Adrenal gland (tissue), 19 donors: ENCODE data around the gene MAGEC2. TPM values are rescaled to one million over a fixed set of nuclear protein-coding genes. Genes with fewer than 3 reads are reported as not detected.

ENCODE experiments used
- DNase-seq, 7 donors: peaks; one replicate each; pipeline ENCODE4 v3.0.0-alpha.2; 2019 to 2020
- H3K27ac ChIP-seq, 5 donors: fragments of 200-600 bp; sonication (generic) in 4 of 5; 1 replicate in 3 of 5; 2 replicates in 2 of 5; pipeline versions ENCODE4 v1.5.1 to v1.8.0; 2016 to 2020; ENCODE audit warnings: mild to moderate bottlenecking in 1 of 5
- H3K27me3 ChIP-seq: fragments of 200-600 bp; 2 replicates; pipeline ENCODE4 v1.8.0; 2021
- H3K36me3 ChIP-seq, 2 donors: fragments of 200-600 bp; replicated peaks in 1 of 2; 1 replicate in 1 of 2; 2 replicates in 1 of 2; pipeline versions ENCODE4 v1.5.1 to v1.8.0; 2018 to 2022
- H3K4me1 ChIP-seq, 2 donors: fragments of 200-600 bp; replicated peaks in 1 of 2; 1 replicate in 1 of 2; 2 replicates in 1 of 2; pipeline versions ENCODE4 v1.5.1 to v1.8.0; 2018 to 2021
- H3K4me3 ChIP-seq, 4 donors: fragments of 200-600 bp; sonication (generic) in 3 of 4; one replicate each; pipeline ENCODE4 v1.5.1; 2016 to 2018
- H3K9me3 ChIP-seq, 3 donors: fragments of 200-600 bp; sonication (generic) in 1 of 3; replicated peaks in 1 of 3; 1 replicate in 2 of 3; 2 replicates in 1 of 3; pipeline versions ENCODE4 v1.5.1 to v1.8.0; 2016 to 2021
- POLR2A ChIP-seq, 2 donors: fragments of 450-650 bp; IDR thresholded peaks; one replicate each; pipeline ENCODE4 v1.6.1; 2017; ENCODE audit warnings: antibody characterized with exemption in 2 of 2, mild to moderate bottlenecking in 2 of 2, moderate library complexity in 1 of 2
- WGBS, 4 donors: extraction: QIAGEN DNeasy Blood & Tissue Kit in 2 of 4; methylation state at CpG; one replicate each; pipeline versions ENCODE4 v1.1.5 to v1.1.7; 2013 to 2017; 5-methylcytosine and 5-hydroxymethylcytosine counted together
- intact Hi-C, 2 donors: fragments of 100-400 bp; cut with DNase I; formaldehyde crosslinking; loops; one replicate each; pipeline versions ENCODE4 v1.14.1 to v1.15.0; 2022 to 2023
- long read RNA-seq, 10 donors: library from polyadenylated mRNA in 3 of 10; unstranded in 2 of 10; stranded (forward) in 1 of 10; transcript quantifications; one replicate each; pipeline ENCODE4 v2.0.0 and lab custom pipeline, GENCODE V29; 2021 to 2026
- polyA plus RNA-seq, 3 donors: library from polyadenylated mRNA; stranded (reverse); fragments of 200-250 nt in 2 of 3; fragments of 350-450 nt in 1 of 3; fragmentation: Illumina TruSeq in 1 of 3; extraction: RNeasy Lipid Tissue Mini Kit (QIAGEN cat#74804) in 1 of 3; gene quantifications; one replicate each; pipeline ENCODE4 v1.2.3, GENCODE V29; 2013 to 2014
- total RNA-seq, 9 donors: library from RNA; depleted of rRNA in 4 of 9; stranded (reverse); fragments of >200 nt in 4 of 9; fragments of 120-200 nt in 1 of 9; fragmentation: NEBNext Ultra II Directional in 1 of 9; extraction: Animal tissue kit (Norgen Biotek cat#: 25700) in 1 of 9; gene quantifications; one replicate each; pipeline versions ENCODE4 v1.1.0 to v1.2.4, GENCODE V29; 2013 to 2023
- TF ChIP-seq, protein P1 (sequence below), 6 experiments: fragments of 450-650 bp in 4 of 6; fragments of 200-600 bp in 2 of 6; sonication (generic) in 1 of 6; IDR thresholded peaks; 1 replicate in 5 of 6; 2 replicates in 1 of 6; pipeline versions ENCODE4 v1.5.1 to v1.8.0; 2016 to 2021; ENCODE audit warnings: antibody characterized with exemption in 6 of 6, mild to moderate bottlenecking in 2 of 6, moderate library complexity in 1 of 6
- donor health status: healthy with polysubstance abuse.
- donor health status: Bipolar disorder and iron deficiency.
- donor health status: DM: yes; HTN: yes; CAD: no.
- donor health status: DM: no; HTN: no; CAD: no.
- donor health status: DM: no; HTN: no; CAD: no.
- donor health status: DM: yes; HTN: yes; CAD: no.

The MAGEC2 gene, protein sequence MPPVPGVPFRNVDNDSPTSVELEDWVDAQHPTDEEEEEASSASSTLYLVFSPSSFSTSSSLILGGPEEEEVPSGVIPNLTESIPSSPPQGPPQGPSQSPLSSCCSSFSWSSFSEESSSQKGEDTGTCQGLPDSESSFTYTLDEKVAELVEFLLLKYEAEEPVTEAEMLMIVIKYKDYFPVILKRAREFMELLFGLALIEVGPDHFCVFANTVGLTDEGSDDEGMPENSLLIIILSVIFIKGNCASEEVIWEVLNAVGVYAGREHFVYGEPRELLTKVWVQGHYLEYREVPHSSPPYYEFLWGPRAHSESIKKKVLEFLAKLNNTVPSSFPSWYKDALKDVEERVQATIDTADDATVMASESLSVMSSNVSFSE
- under 1 TPM in 2 of 9 donors, not detected in 7; 0.11 to 0.19 TPM for total RNA-seq
- polyA plus RNA-seq, result not detected
- long read RNA-seq, donor 1, result 0 reads
- long read RNA-seq, donor 2, result 0 reads
- long read RNA-seq, donor 3, result 0 reads
- long read RNA-seq, donor 4, result 0 reads
- long read RNA-seq, donor 5, result 0 reads
- long read RNA-seq, donor 6, result 0 reads
- long read RNA-seq, donor 7, result 0 reads
- long read RNA-seq, donor 8, result 0 reads
- long read RNA-seq, donor 9, result 0 reads
- long read RNA-seq, donor 10, result 0 reads

DNA sequence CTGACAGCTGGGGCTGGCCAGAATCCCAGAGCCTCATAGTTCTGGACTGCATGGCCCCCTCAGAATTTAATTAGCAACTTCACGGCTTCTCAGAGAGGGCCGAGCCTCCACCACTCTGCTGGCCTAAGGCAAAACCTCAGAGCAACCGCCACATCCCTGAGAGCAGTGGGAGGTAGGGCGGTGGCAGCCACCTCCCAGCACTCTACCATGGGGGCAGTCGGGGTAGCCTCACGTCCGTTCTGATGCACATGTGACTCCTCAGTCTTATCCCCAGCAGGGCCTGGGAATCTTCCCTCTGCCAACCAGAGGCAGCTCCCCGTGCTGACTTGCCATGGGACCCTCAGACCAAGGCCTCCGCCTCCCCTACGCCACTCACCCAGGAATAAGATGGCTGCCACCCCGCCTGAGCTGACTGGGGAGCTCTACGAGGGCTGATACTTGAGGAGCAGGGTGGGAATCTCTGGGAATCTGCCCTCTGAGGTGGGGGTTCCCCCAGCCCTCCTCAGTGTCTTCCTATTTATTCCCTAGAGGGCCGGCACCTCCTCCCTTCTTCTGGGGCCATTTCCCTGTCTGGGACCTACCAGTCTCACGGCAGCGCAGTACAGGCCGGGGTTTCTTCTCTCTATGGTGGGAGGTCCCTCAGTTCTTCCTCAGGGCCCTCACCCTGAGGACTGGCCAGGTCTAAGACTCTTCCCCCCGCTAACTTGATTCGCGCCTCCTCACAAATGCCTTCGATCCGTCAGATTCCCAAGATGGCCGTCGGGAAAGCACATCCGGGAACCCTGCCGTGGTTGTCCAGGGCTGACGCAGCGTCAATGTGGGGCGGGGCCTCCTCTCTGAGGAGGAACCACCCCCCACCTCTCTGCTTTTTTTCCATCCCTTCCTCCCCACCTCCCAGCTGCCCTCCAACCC lies at the start of gene MAGEC2:
Gene MAGEC2, minus strand, starts transcription at position 769 of the 912 bp plus-strand sequence. CDS start 1,303 bp downstream, outside the sequence.
- no peak for DNase-seq
- no peaks in the 10 kb centered on the region for H3K9me3 ChIP-seq
- intact Hi-C loops, result no loop called here
- H3K27ac ChIP-seq, result no peak within 1 kb of the TSS
- no peak for TF ChIP-seq POLR2A (IDR thresholded peaks at IDR 0.05)
- TF ChIP-seq, protein P1, sequence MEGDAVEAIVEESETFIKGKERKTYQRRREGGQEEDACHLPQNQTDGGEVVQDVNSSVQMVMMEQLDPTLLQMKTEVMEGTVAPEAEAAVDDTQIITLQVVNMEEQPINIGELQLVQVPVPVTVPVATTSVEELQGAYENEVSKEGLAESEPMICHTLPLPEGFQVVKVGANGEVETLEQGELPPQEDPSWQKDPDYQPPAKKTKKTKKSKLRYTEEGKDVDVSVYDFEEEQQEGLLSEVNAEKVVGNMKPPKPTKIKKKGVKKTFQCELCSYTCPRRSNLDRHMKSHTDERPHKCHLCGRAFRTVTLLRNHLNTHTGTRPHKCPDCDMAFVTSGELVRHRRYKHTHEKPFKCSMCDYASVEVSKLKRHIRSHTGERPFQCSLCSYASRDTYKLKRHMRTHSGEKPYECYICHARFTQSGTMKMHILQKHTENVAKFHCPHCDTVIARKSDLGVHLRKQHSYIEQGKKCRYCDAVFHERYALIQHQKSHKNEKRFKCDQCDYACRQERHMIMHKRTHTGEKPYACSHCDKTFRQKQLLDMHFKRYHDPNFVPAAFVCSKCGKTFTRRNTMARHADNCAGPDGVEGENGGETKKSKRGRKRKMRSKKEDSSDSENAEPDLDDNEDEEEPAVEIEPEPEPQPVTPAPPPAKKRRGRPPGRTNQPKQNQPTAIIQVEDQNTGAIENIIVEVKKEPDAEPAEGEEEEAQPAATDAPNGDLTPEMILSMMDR (IDR thresholded peaks at IDR 0.05), result no peak
- H3K4me1 ChIP-seq, result no peaks in the 10 kb centered on the region
- 86 to 92% (median 89%) methylated on average over 11 to 28 of the region's 28 CpGs for WGBS, 4 donors
- H3K4me3 ChIP-seq, result no peak within 1 kb of the TSS
- H3K27me3 ChIP-seq, result no peaks in the 10 kb centered on the region
- no peaks in the 10 kb centered on the region for H3K36me3 ChIP-seq

DNA sequence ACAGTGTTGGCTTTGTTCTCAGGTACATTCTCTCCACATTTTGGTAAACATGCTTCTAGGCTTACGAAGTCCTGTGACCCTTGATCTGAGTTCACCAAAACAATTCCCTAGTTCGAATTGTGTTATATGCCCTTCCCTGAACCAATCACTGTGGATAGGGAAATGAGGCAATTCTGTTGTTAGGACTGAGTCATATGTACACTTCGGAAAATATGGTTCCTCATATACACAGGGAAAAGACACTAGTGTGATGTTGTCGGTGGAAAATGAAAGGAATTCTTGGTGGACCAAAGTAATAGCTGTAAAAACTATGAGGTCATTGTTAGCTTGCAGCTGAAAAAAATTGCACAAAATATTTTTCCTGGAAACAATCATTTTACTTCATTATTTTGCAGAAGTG lies 46.6 kb upstream of the MAGEC2 start:
- Histone ChIP-seq H3K36me3 (no peaks in the 10 kb centered on the region), H3K4me1 (no peaks in the 10 kb centered on the region), H3K9me3 (no peaks in the 10 kb centered on the region), H3K27ac (no peak overlapping the region), H3K27me3 (no peaks in the 10 kb centered on the region), H3K4me3 (no peak overlapping the region)
- intact Hi-C loops, result no loop called here
- WGBS, 4 donors, result 57 to 71% (median 67%) methylated on average over 4 of the region's 4 CpGs
- no peak for DNase-seq
- TF ChIP-seq, protein P1 (IDR thresholded peaks at IDR 0.05), result no peak

DNA sequence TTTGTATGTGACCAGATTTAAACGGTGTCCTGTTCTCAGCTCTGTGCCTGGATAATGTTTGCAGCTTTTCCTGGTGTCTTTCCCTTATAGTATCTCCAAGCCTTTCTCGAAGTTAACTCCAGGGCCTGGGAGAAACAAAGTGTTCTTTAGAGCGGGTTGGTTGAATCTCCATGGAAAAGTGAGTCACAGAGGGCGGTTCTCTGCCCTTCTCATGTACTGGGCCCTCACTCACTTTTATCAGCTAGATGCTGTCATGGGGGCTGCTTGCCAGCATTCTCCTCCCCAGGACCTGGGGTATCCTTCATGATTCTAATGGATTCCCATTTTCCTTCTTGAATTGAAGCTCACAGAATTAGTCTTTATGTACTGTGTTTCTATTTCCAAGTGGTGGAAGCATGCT lies 46.1 kb upstream of the MAGEC2 start:
- DNase-seq, result no peak
- intact Hi-C loops, result no loop called here
- H3K4me3 ChIP-seq, result no peak overlapping the region
- H3K27me3 ChIP-seq, result no peaks in the 10 kb centered on the region
- no peaks in the 10 kb centered on the region for H3K9me3 ChIP-seq
- TF ChIP-seq, protein P1 (IDR thresholded peaks at IDR 0.05), result no peak
- TF ChIP-seq POLR2A (IDR thresholded peaks at IDR 0.05), result no peak
- no peak overlapping the region for H3K27ac ChIP-seq
- WGBS, 4 donors, result 60 to 78% (median 65%) methylated on average over 3 to 4 of the region's 4 CpGs
- H3K36me3 ChIP-seq, result no peaks in the 10 kb centered on the region
- H3K4me1 ChIP-seq, result no peaks in the 10 kb centered on the region

DNA sequence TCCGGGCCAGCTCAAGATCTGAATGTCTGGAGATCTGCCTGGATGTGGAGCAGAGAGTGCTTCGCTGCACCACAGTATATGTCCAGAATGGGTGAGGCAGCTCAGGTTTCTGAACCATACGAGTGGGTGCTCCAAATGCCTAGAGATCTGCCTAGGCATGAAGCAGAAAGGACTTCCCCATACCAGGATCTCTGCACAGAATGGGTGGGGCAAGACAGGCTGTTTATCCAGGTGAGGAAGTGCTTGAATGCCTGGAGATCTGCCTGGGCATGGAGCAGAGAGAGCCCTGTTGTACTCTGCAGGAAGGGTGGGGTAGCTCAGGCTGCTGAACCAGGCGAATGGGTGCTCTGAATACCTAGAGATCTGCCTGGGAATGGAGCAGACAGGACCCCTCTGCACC lies 45.4 kb upstream of the MAGEC2 start:
- H3K36me3 ChIP-seq, result no peaks in the 10 kb centered on the region
- H3K9me3 ChIP-seq, result no peaks in the 10 kb centered on the region
- no peak for DNase-seq
- H3K27ac ChIP-seq, result no peak overlapping the region
- no peaks in the 10 kb centered on the region for H3K4me1 ChIP-seq
- no peaks in the 10 kb centered on the region for H3K27me3 ChIP-seq
- WGBS, 4 donors, result 68 to 81% (median 75%) methylated on average over 2 to 4 of the region's 4 CpGs
- TF ChIP-seq, protein P1 (IDR thresholded peaks at IDR 0.05), result no peak
- no peak for TF ChIP-seq POLR2A (IDR thresholded peaks at IDR 0.05)
- intact Hi-C loops, result no loop called here
- H3K4me3 ChIP-seq, result no peak overlapping the region
